NCI-H2081 (cell line): ENCODE measurements around the gene CIRBP.

Experiments used
- DNase-seq, 2 experiments: peaks; one replicate each; lab custom pipeline; 2025; lab: John Stamatoyannopoulos, UW

Gene CIRBP

GRCh38 chr19:1267477-1268225 lies 1.5 kb upstream of the CIRBP start:
- DNase-seq: peak in 1 of 2 experiments; percentile 32

- DNase-seq: no peak
These were observed 687 bp upstream of the CIRBP start for GRCh38 chr19:1268226-1269064.

DNA sequence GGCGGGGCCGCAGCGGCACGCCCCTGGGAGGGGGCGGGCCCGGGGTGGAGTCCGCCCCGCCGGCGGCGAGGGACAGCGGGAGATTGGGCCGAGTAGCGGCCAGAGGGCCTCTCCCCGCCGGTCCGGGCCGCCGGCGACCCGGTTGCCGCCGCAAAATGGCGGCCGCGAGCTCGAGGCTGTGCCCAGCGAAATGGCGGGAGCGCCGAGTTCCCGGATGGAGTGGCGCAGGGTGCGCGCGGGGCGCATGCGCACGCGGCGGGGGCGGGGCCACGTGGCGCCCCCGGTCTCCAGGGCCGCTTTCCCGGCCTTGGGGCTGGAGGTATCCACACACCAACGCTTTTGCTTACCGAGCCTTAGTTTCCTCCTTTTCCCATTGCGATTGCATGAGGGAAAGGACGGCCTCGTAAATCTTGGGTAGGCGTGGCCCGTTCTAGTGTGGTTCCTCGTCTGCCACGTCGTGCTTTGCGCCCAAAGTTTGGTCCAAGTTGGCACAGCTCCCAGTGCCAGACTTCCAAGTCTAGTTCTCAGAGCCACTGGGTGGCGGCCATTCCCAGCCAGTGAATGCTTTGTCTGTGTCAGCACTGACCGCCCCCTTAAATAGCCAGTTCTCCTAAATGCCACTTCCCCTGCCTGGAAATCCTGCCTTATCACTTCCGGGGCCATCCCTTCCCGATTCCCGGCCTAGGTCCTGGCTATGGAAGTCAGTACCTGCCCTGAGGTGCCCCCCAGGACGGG lies 513 bp downstream of the CIRBP start:
- DNase-seq: peak; percentile 79 to 88

DNA sequence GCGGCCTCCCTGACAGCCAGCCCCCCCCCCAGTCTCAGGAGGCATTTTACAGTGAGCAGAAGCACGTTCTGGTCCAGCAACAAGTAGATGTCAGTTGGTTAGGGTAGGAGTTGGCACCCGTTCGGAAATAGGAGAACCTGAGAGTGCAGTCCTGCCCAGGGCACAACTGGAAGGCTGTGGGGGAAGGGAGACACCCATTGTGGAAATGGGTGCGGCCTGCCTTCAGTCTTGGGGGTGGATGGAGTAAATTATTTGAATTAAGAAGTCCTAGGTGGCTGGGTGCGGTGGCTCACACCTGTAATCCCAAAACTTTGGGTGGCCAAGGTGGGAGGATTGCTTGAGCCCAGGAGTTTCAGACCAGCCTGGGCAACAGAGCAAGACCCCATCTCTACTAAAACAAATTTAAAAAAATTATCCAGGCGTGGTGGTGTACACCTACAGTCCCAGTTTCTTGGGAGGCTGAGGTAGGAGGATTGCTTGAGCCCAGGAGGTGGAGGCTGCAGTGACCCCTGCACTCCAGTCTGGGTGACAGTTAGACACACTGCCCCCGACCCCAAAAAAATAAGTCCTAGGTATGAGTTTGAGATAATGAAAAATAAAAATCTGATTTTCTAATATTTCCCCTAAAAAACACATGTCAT lies 1.2 kb downstream of the CIRBP start:
- no peak for DNase-seq

- DNase-seq: no peak
These were observed 1.9 kb downstream of the CIRBP start for GRCh38 chr19:1270854-1271527.

GRCh38 chr19:1271528-1272422 lies 2.6 kb downstream of the CIRBP start:
- DNase-seq: no peak

GRCh38 chr19:1272423-1273262 lies 3.5 kb downstream of the CIRBP start:
- no peak for DNase-seq

DNA sequence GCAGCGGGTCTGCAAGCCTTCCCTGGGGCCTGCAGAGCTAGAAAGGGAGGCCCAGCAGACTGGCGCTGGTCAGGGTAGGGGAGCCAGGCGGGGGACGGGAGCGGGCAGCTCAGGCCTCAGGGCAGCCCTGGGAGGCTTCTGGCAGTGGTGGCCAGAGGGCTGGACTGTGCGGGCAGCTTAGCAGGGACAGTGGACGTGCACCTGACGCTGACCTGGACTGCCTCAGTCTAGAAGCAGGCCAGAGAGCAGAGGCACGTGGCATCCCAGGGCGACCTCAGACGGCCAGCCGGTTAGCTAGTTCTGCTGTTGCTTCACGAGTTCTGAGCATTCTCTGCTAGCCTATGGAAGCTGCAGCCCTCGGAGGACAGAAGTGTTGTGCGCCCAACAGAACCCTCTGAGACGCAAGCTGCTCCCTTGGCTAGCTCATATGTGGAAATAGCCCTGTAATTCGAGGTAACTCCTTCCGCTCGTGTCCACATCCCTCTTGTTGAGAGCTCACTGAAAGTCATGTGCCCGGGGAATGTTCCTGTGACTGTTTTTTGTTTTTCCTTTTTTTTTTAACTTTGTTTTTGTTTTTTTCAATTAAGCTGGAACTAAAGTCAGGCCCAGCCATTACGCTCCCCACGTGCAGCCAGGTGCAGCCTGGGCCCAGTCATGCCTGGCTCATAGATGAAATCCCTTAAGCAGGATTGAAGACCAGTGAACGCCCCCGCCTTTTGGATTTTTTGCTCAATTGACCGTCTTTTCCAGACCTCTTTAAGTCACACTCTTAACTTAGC lies 4.3 kb downstream of the CIRBP start:
- no peak for DNase-seq

DNA sequence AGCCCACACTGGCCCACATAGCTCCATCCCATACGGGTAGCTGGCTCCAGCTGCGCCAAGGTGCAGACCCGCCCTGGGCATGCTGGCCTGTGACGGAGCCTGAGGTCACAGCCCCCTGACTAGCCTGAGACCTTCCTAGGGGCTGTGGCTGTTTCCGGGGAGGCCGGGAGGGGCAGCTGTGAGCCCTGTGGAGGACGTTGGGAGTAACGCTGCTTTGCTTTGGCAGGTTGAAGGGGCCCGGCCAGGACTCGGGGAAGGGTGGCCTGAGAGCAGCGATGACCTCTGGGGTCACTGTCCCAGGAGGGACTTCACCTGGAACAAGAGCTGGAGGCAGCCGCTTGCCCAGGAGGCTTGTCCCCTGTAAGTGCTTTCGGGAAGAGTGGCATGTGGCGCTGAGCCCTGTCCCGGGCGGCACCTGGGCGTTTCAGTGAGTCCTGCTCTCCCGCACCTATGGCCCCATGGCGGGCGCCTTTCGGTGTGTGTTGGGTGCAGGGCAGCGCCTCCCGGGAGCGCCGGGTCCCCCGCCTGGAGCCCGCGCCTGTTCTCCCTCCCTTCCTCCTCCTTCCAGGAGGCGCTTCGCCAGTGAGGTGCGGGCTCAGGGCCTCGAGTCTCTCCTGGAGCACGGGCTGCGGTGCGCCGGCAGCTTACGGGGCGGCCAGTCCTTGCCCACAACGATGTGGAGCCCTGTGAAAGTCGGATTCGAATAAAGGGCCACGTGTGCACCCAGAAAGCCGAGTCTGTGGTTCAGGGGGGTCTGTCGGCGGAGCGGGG lies 5.1 kb downstream of the CIRBP start:
- no peak for DNase-seq

GRCh38 chr19:1274852-1275259 lies 5.7 kb downstream of the CIRBP start:
- peak; percentile 27 to 41 for DNase-seq

DNA sequence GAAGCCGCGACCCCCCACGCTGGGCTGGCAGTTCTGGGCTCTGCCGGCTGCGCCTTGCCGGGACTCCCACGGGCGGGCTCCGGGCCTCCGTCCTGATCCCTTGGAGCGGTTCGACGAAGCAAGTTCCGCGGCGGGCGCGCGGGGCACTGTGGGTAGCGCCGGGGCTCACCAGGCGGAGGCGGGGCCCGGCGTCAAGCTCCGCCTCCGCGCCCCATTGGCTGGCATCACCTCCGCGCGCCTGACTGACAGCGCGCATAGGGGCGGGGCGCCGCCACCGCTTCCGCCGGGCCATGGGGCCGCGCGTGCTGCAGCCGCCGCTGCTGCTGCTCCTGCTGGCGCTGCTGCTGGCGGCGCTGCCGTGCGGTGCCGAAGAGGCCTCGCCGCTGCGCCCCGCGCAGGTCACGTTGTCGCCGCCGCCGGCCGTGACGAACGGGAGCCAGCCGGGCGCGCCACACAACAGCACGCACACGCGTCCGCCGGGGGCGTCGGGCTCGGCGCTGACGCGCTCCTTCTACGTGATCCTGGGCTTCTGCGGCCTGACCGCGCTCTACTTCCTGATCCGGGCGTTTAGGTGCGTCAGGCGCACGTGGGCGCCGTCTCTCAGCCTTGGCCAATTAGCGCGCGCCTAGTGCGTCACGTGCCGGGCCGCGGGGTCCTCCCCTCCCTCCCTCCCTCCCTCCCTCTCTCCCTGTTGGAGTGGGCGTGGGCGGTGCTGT lies 6.3 kb downstream of the CIRBP start, which contains the start of gene FAM174C:
FAM174C (plus strand) TSS at position 271 of the 716 bp plus-strand sequence; CDS start at position 291, 20 bp downstream.
- peak; percentile 97 for DNase-seq

DNA sequence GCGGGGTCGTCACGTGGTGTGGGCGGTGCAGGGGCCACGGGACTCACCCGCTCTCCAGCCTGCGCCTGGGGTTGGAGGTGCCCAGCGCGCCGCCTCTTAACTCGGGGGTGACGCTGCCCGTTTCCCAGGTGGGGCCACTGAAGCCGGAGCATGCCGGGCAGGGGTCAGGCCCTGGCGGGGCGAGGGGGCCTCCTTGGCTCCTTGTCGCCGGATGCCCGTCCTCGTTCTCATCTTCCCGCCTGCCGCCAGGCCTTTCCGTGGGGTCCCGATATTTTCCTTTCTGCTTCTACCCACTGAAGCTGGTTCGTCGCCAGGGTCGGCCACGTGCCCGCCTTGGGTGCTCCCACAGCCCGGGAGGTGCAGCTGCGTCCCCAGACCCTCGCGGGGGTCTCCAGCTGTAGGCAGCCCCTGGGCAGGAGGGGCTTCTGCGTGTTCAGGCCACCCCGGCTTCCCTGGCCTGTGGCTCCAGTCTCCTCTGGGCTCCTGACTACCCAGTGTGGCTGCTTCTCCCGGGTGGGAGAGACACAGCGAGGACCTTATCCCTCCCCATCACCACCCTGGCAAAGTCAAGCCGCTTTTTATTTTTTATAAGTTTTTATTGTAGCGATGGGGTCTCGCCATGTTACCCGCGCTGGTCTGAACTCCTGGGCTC lies 7.0 kb downstream of the CIRBP start:
- no peak for DNase-seq

DNA sequence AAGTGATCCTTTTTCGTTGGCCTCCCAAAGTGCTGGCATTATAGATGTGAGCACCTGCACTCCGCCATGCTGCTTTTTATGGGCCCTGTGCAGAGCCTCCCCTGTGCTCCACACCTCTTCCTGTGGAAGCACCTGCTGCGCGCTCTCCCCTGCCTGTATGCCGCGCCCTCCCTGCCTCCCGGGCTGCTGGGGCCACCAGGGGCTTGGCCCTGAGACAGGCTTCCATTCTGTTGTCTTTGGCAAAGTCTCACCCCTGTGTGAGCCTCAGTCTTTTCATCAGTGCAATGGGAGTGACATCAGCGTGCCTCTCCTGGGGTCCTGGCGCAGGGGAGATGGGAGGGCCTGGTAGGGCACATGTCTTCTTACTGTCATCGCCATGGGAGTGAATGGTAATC lies 7.5 kb downstream of the CIRBP start:
- peak; percentile 35 to 72 for DNase-seq

- no peak for DNase-seq
These were observed 7.9 kb downstream of the CIRBP start for GRCh38 chr19:1277061-1277460.

GRCh38 chr19:1278074-1278473 lies 8.9 kb downstream of the CIRBP start:
- no peak for DNase-seq
